ENCODE measurements around the gene CNGB1. TPM values are rescaled to one million over a fixed set of nuclear protein-coding genes. Genes with fewer than 3 reads are reported as not detected.

Gene CNGB1
- total and polyA plus RNA-seq, 2 of the 13 experiments (the other 11 are each of a cell fraction or from before 2014, with no cell fraction given) = 0.02 to 0.15 TPM

GRCh38 chr16:57999971-58000705, 29.2 kb upstream of the CNGB1 start, which contains the start of gene ZNF319 (continued):
- TF ChIP-seq TERF1 (CRISPR knock-in tag; IDR thresholded peaks at IDR 0.05) (no peak), POLR2A (IDR thresholded peaks at IDR 0.05; ENCODE audit: insufficient read depth in 1 of 2, low read depth in 2 of 2, low read length in 2 of 2) (peak in 1 of 2 experiments; percentile 69; a peak in 2 of 4 replicates), CCDC6 (CRISPR knock-in tag; IDR thresholded peaks at IDR 0.05) (peak; percentile 83), THAP11 (CRISPR knock-in tag; IDR thresholded peaks at IDR 0.05) (peak; percentile 53; the same call in 1 of the 2 replicates), PHB2 (IDR thresholded peaks at IDR 0.05; ENCODE audit: partially characterized antibody) (no peak), YEATS4 (CRISPR knock-in tag; IDR thresholded peaks at IDR 0.05; ENCODE audit: borderline replicate concordance) (peak; percentile 25; the same call in 1 of the 2 replicates), ZNF740 (CRISPR knock-in tag; IDR thresholded peaks at IDR 0.05) (no peak; the same call in 1 of the 2 replicates), HNRNPLL (IDR thresholded peaks at IDR 0.05; ENCODE audit: low read depth, low read length, poor library complexity, severe bottlenecking) (peak; percentile 28), NONO (IDR thresholded peaks at IDR 0.05) (no peak), NONO (CRISPR knock-in tag; conservative IDR thresholded peaks at IDR 0.05) (peak; percentile 46; the same call in 1 of the 2 replicates), MEIS2 (CRISPR knock-in tag; IDR thresholded peaks at IDR 0.05) (peak; percentile 19; the same call in 1 of the 2 replicates), HMGXB4 (CRISPR knock-in tag; IDR thresholded peaks at IDR 0.05; ENCODE audit: borderline replicate concordance in 1 of 2, low read depth in 1 of 2) (peak; percentile 46 to 83; a peak in 1 of 4 replicates), U2AF1 (optimal IDR thresholded peaks at IDR 0.05; ENCODE audit: low read depth, low read length) (peak; percentile 0), ZSCAN21 (CRISPR knock-in tag; IDR thresholded peaks at IDR 0.05; ENCODE audit: borderline replicate concordance) (peak; percentile 27; the same call in 1 of the 2 replicates), ZFY (CRISPR knock-in tag; IDR thresholded peaks at IDR 0.05) (peak; percentile 99), SNRNP70 (IDR thresholded peaks at IDR 0.05; ENCODE audit: low read depth, low read length) (no peak), KLF6 (CRISPR knock-in tag; IDR thresholded peaks at IDR 0.05) (0 out of 2 replicates have a peak, but pooled peaks have one; percentile 39), E2F5 (CRISPR knock-in tag; conservative IDR thresholded peaks at IDR 0.05) (peak; percentile 23; the same call in 1 of the 2 replicates), JDP2 (CRISPR knock-in tag; IDR thresholded peaks at IDR 0.05; ENCODE audit: borderline replicate concordance) (peak; percentile 69; the same call in 1 of the 2 replicates), PHF5A (CRISPR knock-in tag; IDR thresholded peaks at IDR 0.05; ENCODE audit: low read depth, unreplicated experiment) (no peak), ZNF563 (CRISPR knock-in tag; IDR thresholded peaks at IDR 0.05) (peak; percentile 83), ZSCAN12 (CRISPR knock-in tag; IDR thresholded peaks at IDR 0.05) (no peak), HNF1B (CRISPR knock-in tag; IDR thresholded peaks at IDR 0.05) (0 out of 2 replicates have a peak, but pooled peaks have one; percentile 10)

Data from HepG2 (cell line).